Subcutaneous preadipocyte (primary cell): Measurements from ENCODE around the gene TNFSF18. TPM values are rescaled to one million over a fixed set of nuclear protein-coding genes. Genes with fewer than 3 reads are reported as not detected.

Experiments
- total RNA-seq: library from RNA; depleted of rRNA; stranded (reverse); fragments of >200 nt; gene quantifications from 2 replicates; pipeline ENCODE4 v1.2.3, GENCODE V29; 2012

The TNFSF18 gene, protein sequence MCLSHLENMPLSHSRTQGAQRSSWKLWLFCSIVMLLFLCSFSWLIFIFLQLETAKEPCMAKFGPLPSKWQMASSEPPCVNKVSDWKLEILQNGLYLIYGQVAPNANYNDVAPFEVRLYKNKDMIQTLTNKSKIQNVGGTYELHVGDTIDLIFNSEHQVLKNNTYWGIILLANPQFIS
- 0.39 TPM in 1 of 2 replicates, not detected in the other for total RNA-seq

DNA sequence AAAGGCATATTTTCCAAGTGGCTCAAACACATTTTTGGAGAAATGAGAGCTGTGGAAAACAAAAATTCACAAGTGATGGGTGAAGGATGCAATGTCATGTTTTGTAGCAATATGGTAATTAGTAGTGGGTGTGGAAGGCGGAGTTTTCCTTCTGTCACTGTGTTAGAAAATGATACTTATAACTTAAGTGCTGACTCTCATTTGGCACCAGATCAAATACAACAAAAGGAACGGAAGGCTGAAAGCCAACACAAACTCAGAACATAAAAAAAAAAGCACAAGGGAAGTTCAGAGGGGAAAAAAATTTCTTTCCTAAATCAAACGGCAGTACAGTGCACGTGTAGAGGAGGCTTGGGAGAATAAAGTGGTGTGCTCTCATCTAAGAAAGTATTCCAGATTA, at the start of gene TNFSF18:
TSS of gene TNFSF18 (minus strand) at position 77 of the 400 bp plus-strand sequence. CDS start at position 32, 45 bp downstream.

Other genes with a start within 250 kb of the TNFSF18 start
- 0.73 and 1.8 TPM in 2 replicates for gene TNFSF4, start 156.4 kb upstream of the TNFSF18 start, total RNA-seq